ENCODE results near the gene ITGB2.
"Not testable (repeated sequence)": the region's sequence is repeated elsewhere in the genome, so short reads cannot be mapped to it uniquely, and the experiment has no call there.

ITGB2 gene

DNA sequence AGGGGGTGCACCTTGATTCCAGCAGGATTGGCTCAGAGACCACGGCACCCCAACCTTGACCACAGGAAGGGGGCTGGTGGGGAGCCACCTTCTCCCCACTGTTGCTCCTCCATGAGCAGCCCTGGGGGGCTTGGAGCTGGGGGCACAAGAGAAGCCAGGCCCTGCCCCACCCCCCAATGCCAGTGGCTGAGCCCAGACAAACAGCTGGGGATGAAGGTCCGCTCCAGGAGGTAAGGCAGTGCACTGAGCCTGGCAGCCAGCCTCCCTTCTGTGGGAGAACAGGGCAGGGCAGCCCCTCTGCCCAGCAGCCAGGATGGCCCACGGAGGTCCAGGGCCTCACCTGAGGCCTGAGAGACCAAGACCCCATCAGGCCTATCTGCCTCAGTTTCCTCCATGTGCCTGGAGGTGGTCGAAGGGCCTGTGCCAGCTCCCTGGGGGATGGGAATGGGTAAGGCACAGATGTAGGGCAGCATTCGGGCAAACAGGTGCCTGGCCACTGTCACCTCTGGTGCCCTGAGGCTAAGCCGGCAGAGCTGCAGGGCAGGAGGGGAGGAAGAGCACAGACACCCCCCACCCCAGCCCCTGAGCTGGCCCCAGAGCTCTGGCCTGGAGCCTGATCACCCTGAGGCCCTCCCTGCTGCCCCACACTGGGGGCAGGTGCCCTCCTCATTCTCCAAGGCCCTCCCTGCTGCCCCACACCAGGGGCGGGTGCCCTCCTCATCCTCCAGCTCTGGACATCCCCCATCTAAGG, 7.1 kb downstream of the ITGB2 start:
- Histone ChIP-seq H3K4me2 (ENCODE audit: low read length) (no peak overlapping the region), H3K14ac (ENCODE audit: low read length) (no peak overlapping the region), H3K27ac (ENCODE audit: low read depth, low read length) (no peak overlapping the region), H4K12ac (ENCODE audit: low read depth, low read length) (no peak overlapping the region), H3K36me3 (ENCODE audit: control insufficient read depth in 1 of 2, insufficient read depth in 2 of 2, low read length in 2 of 2) (no peaks in the 10 kb centered on the region), H2BK5ac (ENCODE audit: low read depth, low read length, poor library complexity) (no peak overlapping the region), H3K9me3 (ENCODE audit: insufficient read depth, low read depth, low read length) (peaks cover 3% of the 10 kb centered on the region), H3K27me3 (ENCODE audit: insufficient read depth, low read length) (peaks cover 10% of the 10 kb centered on the region), H3K9ac (ENCODE audit: low read length) (no peak overlapping the region), H3K4ac (ENCODE audit: low read depth, low read length) (no peak overlapping the region), H3K18ac (ENCODE audit: low read length) (no peak overlapping the region), H3K4me1 (ENCODE audit: control insufficient read depth in 1 of 2, insufficient read depth in 2 of 2, low read length in 2 of 2) (no peaks in the 10 kb centered on the region), H3K23ac (ENCODE audit: low read length) (no peak overlapping the region), H4K91ac (ENCODE audit: low read depth, low read length) (no peak overlapping the region), H2AK5ac (ENCODE audit: low read length) (no peak overlapping the region), H3K79me2 (ENCODE audit: control insufficient read depth, insufficient read depth, low read length, poor library complexity) (no peaks in the 10 kb centered on the region), H2BK120ac (ENCODE audit: insufficient read depth, low read length, poor library complexity) (no peak overlapping the region), H2BK12ac (ENCODE audit: low read length) (no peak overlapping the region), H3K4me3 (ENCODE audit: low read depth, low read length) (no peak overlapping the region), H3K79me1 (ENCODE audit: low read length) (no peaks in the 10 kb centered on the region), H4K8ac (ENCODE audit: low read depth, low read length) (no peak overlapping the region), H2AFZ (ENCODE audit: insufficient read depth, low read length, poor library complexity) (no peak overlapping the region)
- no peak for DNase-seq
- WGBS (ENCODE audit: extremely low coverage, insufficient coverage, insufficient read length), result no CpG with 5 or more reads among the region's 7 CpGs

DNA sequence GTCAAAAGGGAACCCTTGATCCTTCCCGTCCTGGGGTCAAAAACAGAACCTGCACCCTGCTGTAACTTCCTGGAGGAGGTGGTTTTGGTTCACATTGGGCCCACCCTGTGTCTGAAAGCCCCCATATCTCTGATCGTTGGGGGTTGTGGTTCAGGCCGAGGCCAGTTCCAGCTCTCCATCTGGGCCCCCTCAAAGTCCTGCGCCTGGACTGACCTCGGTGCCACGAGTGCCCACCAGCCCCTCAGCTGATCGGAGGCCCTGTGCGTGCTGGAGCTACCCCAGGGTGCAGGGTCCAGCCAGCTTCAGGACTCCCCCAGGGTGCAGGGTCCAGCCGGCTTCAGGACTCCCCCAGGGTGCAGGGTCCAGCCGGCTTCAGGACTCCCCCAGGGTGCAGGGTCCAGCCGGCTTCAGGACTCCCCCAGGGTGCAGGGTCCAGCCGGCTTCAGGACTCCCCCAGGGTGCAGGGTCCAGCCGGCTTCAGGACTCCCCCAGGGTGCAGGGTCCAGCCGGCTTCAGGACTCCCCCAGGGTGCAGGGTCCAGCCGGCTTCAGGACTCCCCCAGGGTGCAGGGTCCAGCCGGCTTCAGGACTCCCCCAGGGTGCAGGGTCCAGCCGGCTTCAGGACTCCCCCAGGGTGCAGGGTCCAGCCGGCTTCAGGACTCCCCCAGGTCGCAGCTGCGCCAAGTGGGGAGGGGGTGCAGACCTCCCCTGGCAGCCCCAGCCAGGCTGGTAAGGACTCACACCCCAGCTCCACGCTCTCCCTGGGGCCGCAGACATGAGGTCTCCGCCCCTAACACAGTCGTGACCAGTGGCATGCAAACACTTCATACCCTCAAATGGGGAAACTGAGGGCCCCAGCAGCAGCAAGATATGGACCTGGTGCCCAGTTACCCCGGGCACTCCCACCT, 7.9 kb downstream of the ITGB2 start:
- not testable (repeated sequence) for H3K79me2 ChIP-seq (ENCODE audit: control insufficient read depth, insufficient read depth, low read length, poor library complexity); H3K18ac ChIP-seq (ENCODE audit: low read length); H2BK12ac ChIP-seq (ENCODE audit: low read length); H3K9me3 ChIP-seq (ENCODE audit: insufficient read depth, low read depth, low read length); H4K91ac ChIP-seq (ENCODE audit: low read depth, low read length); DNase-seq; H4K12ac ChIP-seq (ENCODE audit: low read depth, low read length); H2BK5ac ChIP-seq (ENCODE audit: low read depth, low read length, poor library complexity); H4K8ac ChIP-seq (ENCODE audit: low read depth, low read length); H3K4me3 ChIP-seq (ENCODE audit: low read depth, low read length); H2AFZ ChIP-seq (ENCODE audit: insufficient read depth, low read length, poor library complexity); H3K23ac ChIP-seq (ENCODE audit: low read length); H3K14ac ChIP-seq (ENCODE audit: low read length); H2AK5ac ChIP-seq (ENCODE audit: low read length); H3K4me1 ChIP-seq (ENCODE audit: control insufficient read depth in 1 of 2, insufficient read depth in 2 of 2, low read length in 2 of 2); H2BK120ac ChIP-seq (ENCODE audit: insufficient read depth, low read length, poor library complexity); H3K27me3 ChIP-seq (ENCODE audit: insufficient read depth, low read length); H3K9ac ChIP-seq (ENCODE audit: low read length); H3K79me1 ChIP-seq (ENCODE audit: low read length); H3K27ac ChIP-seq (ENCODE audit: low read depth, low read length); H3K4ac ChIP-seq (ENCODE audit: low read depth, low read length); H3K4me2 ChIP-seq (ENCODE audit: low read length); H3K36me3 ChIP-seq (ENCODE audit: control insufficient read depth in 1 of 2, insufficient read depth in 2 of 2, low read length in 2 of 2)
- no CpG with 5 or more reads among the region's 25 CpGs for WGBS (ENCODE audit: extremely low coverage, insufficient coverage, insufficient read length)

GRCh38 chr21:44912158-44912473, 8.6 kb downstream of the ITGB2 start:
- no peaks in the 10 kb centered on the region for H3K36me3 ChIP-seq (ENCODE audit: control insufficient read depth in 1 of 2, insufficient read depth in 2 of 2, low read length in 2 of 2)
- no peak overlapping the region for H2AFZ ChIP-seq (ENCODE audit: insufficient read depth, low read length, poor library complexity)
- no peak overlapping the region for H2BK12ac ChIP-seq (ENCODE audit: low read length)
- no CpG with 5 or more reads among the region's 8 CpGs for WGBS (ENCODE audit: extremely low coverage, insufficient coverage, insufficient read length)
- H3K9me3 ChIP-seq (ENCODE audit: insufficient read depth, low read depth, low read length), result no peaks in the 10 kb centered on the region
- no peak for DNase-seq
- no peak overlapping the region for H3K4ac ChIP-seq (ENCODE audit: low read depth, low read length)
- no peak overlapping the region for H2BK120ac ChIP-seq (ENCODE audit: insufficient read depth, low read length, poor library complexity)
- H3K4me1 ChIP-seq (ENCODE audit: control insufficient read depth in 1 of 2, insufficient read depth in 2 of 2, low read length in 2 of 2), result no peaks in the 10 kb centered on the region
- no peak overlapping the region for H4K8ac ChIP-seq (ENCODE audit: low read depth, low read length)
- H3K27ac ChIP-seq (ENCODE audit: low read depth, low read length), result no peak overlapping the region
- no peaks in the 10 kb centered on the region for H3K79me1 ChIP-seq (ENCODE audit: low read length)
- H3K23ac ChIP-seq (ENCODE audit: low read length), result no peak overlapping the region
- no peak overlapping the region for H4K12ac ChIP-seq (ENCODE audit: low read depth, low read length)
- no peaks in the 10 kb centered on the region for H3K79me2 ChIP-seq (ENCODE audit: control insufficient read depth, insufficient read depth, low read length, poor library complexity)
- no peak overlapping the region for H2AK5ac ChIP-seq (ENCODE audit: low read length)
- H3K4me3 ChIP-seq (ENCODE audit: low read depth, low read length), result no peak overlapping the region
- H3K9ac ChIP-seq (ENCODE audit: low read length), result no peak overlapping the region
- no peak overlapping the region for H3K14ac ChIP-seq (ENCODE audit: low read length)
- H3K4me2 ChIP-seq (ENCODE audit: low read length), result no peak overlapping the region
- H4K91ac ChIP-seq (ENCODE audit: low read depth, low read length), result no peak overlapping the region
- no peak overlapping the region for H3K18ac ChIP-seq (ENCODE audit: low read length)
- no peaks in the 10 kb centered on the region for H3K27me3 ChIP-seq (ENCODE audit: insufficient read depth, low read length)
- H2BK5ac ChIP-seq (ENCODE audit: low read depth, low read length, poor library complexity), result no peak overlapping the region

DNA sequence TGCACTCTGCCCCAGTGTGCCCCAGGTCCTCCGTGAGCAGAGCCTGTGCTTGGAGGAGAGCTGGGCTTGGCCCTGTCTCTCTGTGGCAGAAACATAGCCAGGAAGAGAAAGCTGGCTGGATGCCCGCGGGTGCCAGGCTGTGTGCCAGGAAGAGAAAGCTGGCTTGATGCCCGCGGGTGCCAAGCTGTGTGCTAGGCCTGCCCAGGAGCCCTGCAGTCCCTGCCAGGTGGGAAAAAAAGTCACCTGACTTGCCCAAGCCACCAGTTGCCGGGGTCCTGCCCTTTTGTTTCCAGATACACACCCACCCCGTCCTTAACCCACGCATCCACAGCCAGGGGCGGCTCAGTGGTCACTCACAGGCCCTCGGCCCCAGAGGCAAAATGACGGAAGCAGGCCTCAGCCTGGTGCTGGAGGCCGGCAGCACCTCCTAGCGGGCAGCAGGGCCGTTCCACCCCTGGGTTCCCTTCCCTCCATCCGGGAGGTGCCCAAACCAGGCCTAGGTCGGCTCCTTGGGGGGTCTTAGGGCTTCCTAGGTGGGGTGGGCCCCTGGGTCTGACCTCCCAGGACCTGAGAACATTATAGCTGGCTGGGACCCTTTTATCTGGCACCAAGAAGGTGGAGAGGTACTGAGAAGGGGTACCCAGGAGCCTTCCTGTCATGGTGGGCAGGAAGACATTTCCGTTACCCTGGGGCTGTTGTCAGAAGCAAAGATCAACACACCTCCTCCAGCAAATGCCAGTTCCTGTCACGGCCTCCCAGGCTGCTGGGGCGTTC, 9.1 kb downstream of the ITGB2 start:
- Histone ChIP-seq H3K4ac (ENCODE audit: low read depth, low read length) (no peak overlapping the region), H3K18ac (ENCODE audit: low read length) (no peak overlapping the region)
- WGBS (ENCODE audit: extremely low coverage, insufficient coverage, insufficient read length), result no CpG with 5 or more reads among the region's 19 CpGs

More for the DNA sequence above, 9.1 kb downstream of the ITGB2 start:
- Histone ChIP-seq H4K12ac (ENCODE audit: low read depth, low read length) (no peak overlapping the region), H3K79me2 (ENCODE audit: control insufficient read depth, insufficient read depth, low read length, poor library complexity) (no peaks in the 10 kb centered on the region), H3K9ac (ENCODE audit: low read length) (no peak overlapping the region), H2AK5ac (ENCODE audit: low read length) (no peak overlapping the region), H3K14ac (ENCODE audit: low read length) (no peak overlapping the region), H3K9me3 (ENCODE audit: insufficient read depth, low read depth, low read length) (no peaks in the 10 kb centered on the region), H3K36me3 (ENCODE audit: control insufficient read depth in 1 of 2, insufficient read depth in 2 of 2, low read length in 2 of 2) (no peaks in the 10 kb centered on the region), H2AFZ (ENCODE audit: insufficient read depth, low read length, poor library complexity) (no peak overlapping the region), H2BK12ac (ENCODE audit: low read length) (no peak overlapping the region), H3K4me3 (ENCODE audit: low read depth, low read length) (peak overlapping the region; percentile 18), H3K27ac (ENCODE audit: low read depth, low read length) (no peak overlapping the region), H2BK120ac (ENCODE audit: insufficient read depth, low read length, poor library complexity) (no peak overlapping the region), H3K27me3 (ENCODE audit: insufficient read depth, low read length) (no peaks in the 10 kb centered on the region), H3K79me1 (ENCODE audit: low read length) (no peaks in the 10 kb centered on the region), H2BK5ac (ENCODE audit: low read depth, low read length, poor library complexity) (no peak overlapping the region), H4K91ac (ENCODE audit: low read depth, low read length) (no peak overlapping the region), H3K23ac (ENCODE audit: low read length) (no peak overlapping the region), H3K4me2 (ENCODE audit: low read length) (no peak overlapping the region), H4K8ac (ENCODE audit: low read depth, low read length) (no peak overlapping the region), H3K4me1 (ENCODE audit: control insufficient read depth in 1 of 2, insufficient read depth in 2 of 2, low read length in 2 of 2) (no peaks in the 10 kb centered on the region)
- DNase-seq, result peak in 1 of 2 donors; percentile 34
